Dendritic cell treated with granulocyte-macrophage colony-stimulating factor and Interleukin-4, amounts not matched to agents 40 ng/mL and 50 ng/mL, for 4 days (primary cell): ENCODE results near the gene ABHD6.
"Not testable (repeated sequence)": the region's sequence is repeated elsewhere in the genome, so short reads cannot be mapped to it uniquely, and the experiment has no call there.

Experiments used
- H3K27ac Mint-ChIP-seq: one replicate; pipeline ENCODE4 v1.8.0; 2022; ENCODE audit warnings: mild to moderate bottlenecking, mixed read lengths
- H3K27me3 Mint-ChIP-seq: one replicate; pipeline ENCODE4 v1.8.0; 2022; ENCODE audit warnings: mild to moderate bottlenecking, mixed read lengths
- H3K36me3 Mint-ChIP-seq: one replicate; pipeline ENCODE4 v1.8.0; 2022; ENCODE audit warnings: low read depth, mixed read lengths
- H3K4me1 Mint-ChIP-seq: one replicate; pipeline ENCODE4 v1.8.0; 2022; ENCODE audit warnings: low read depth, mixed read lengths
- H3K4me3 Mint-ChIP-seq: one replicate; pipeline ENCODE4 v1.8.0; 2022; ENCODE audit warnings: mild to moderate bottlenecking, moderate library complexity, mixed read lengths
- H3K9me3 Mint-ChIP-seq: one replicate; pipeline ENCODE4 v1.8.0; 2022; ENCODE audit warnings: mixed read lengths
- intact Hi-C: fragments of 100-400 bp; cut with micrococcal nuclease; formaldehyde crosslinking; loops from one replicate; pipeline ENCODE4 v1.15.0; 2022

The ABHD6 gene

DNA sequence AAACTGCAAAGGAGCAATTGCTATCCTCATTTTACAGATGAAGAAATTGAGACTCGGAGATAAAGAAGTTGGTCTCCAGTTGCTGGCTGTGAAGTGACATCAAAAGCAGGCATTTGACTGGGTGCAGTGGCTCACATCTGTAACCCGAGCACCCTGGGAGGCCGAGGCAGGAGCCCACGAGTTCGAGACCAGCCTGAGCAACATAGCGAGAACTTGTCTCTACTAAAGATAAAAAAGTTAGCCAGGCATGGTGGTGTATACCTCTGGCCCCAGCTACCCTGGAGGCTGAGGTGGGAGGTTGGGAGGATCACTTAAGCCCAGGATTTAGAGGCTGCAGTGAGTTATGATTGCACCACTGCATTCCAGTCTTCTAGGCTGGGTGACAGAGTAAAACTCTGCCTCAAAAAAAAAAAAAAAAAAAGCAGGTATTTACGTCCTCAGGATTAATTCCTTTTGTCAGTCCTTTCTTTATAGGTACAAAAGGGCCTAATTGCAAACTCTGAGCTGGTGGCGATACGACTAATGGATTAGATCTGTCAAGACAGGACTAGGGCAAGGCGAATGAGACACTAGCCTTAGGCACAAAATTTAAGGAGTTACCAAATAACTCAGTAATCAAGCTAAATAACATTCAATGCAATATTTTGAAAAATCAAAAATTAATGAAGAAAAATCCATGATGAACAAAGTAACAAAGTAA is 20.9 kb upstream of the ABHD6 start:
- H3K36me3 Mint-ChIP-seq = no peaks in the 10 kb centered on the region
- H3K27me3 Mint-ChIP-seq = no peaks in the 10 kb centered on the region
- peak overlapping the region; percentile 51 for H3K27ac Mint-ChIP-seq
- H3K4me3 Mint-ChIP-seq = no peak overlapping the region
- H3K9me3 Mint-ChIP-seq = no peaks in the 10 kb centered on the region
- H3K4me1 Mint-ChIP-seq = peaks cover 61% of the 10 kb centered on the region
- intact Hi-C loops = loop anchor here (1.0 to 2.0 kb wide), 2 partner anchors 16 to 29 kb away; no protein-coding TSS in a partner anchor

DNA sequence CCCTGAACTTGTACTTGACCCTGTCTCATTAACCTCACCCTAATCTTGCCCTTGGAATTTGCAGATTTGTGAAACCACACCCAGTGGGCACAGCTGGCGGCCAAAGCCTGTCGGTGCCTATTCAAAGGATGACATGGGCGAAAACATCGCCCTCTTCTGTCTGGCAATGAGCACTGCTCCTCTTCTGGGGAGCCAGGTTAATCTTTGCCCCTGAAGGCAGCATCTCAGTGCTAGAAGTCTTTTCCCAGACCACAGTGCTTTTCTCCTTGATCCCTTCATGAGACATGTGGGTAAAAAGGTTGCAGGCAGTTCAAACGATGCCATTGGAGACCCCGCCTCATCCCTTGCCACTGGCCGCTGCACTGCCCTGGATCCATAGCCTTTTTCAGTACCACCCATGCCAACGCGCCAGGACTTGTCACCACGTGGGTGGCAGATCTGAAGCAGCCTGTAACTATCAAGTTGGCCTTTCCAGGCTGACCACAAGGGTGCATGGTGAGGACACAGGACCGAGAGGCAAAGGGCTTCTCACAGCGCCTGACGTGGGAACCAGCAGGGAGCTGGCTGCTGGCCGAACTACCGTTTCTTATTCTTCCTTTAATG is 20.3 kb upstream of the ABHD6 start:
- H3K4me1 Mint-ChIP-seq = peaks cover 55% of the 10 kb centered on the region
- peak overlapping the region; percentile 34 for H3K4me3 Mint-ChIP-seq
- H3K9me3 Mint-ChIP-seq = no peaks in the 10 kb centered on the region
- intact Hi-C loops = loop anchor here (1.0 to 2.0 kb wide), 2 partner anchors 17 to 30 kb away; no protein-coding TSS in a partner anchor
- H3K36me3 Mint-ChIP-seq = no peaks in the 10 kb centered on the region
- H3K27ac Mint-ChIP-seq = peak overlapping the region; percentile 51
- H3K27me3 Mint-ChIP-seq = no peaks in the 10 kb centered on the region

DNA sequence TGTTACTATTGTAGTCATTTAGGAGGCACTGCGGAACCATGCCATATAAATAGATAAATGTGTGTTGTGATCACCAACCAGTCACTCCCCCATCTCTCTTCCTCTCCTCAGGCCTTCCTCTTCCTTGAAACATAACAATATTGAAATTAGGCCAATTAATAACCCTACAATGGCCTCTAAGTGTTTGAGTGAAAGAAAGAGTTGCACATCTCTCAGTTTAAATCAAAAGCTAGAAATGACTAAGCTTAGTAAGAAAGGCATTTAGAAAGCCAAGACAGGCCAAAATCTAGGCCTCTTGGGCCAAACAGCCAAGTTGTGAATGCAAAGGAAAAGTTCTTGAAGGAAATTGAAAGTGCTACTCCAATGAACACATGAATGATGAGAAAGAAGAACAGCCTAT is 18.7 kb upstream of the ABHD6 start:
- Mint-ChIP-seq H3K9me3 (no peaks in the 10 kb centered on the region), H3K27ac (no peak overlapping the region), H3K4me1 (peaks cover 48% of the 10 kb centered on the region), H3K27me3 (no peaks in the 10 kb centered on the region), H3K4me3 (no peak overlapping the region), H3K36me3 (no peaks in the 10 kb centered on the region)
- intact Hi-C loops = no loop called here

DNA sequence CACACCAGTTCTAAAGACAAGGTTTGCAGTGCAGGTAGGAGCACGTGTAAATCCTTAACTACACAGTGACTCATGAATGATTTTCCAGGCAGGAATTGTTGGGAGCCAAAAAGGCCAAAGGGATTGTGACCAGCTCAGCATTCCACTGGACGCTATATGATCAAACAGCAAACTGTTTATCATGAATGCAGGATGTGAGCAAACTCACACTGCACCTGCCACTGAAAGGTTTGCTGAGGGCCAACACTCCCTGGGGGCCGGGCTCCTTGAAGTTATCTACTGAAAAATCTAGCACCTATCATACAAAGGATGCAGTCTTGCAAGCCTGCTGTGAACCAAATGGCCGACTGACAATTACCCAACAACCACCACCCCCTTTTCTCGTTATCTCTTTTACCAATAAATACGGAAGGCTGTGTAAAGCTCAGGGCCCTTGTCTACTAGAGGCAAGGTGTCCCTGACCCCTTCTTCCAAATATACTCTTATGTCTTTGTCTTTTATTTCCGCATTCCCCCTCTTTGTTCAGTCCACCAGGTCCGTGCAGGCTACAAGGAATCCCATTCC is 15.3 kb upstream of the ABHD6 start:
- Mint-ChIP-seq H3K4me3 (no peak overlapping the region), H3K27ac (no peak overlapping the region), H3K4me1 (peaks cover 14% of the 10 kb centered on the region), H3K9me3 (no peaks in the 10 kb centered on the region), H3K36me3 (no peaks in the 10 kb centered on the region), H3K27me3 (peaks cover 4% of the 10 kb centered on the region)
- intact Hi-C loops = no loop called here

DNA sequence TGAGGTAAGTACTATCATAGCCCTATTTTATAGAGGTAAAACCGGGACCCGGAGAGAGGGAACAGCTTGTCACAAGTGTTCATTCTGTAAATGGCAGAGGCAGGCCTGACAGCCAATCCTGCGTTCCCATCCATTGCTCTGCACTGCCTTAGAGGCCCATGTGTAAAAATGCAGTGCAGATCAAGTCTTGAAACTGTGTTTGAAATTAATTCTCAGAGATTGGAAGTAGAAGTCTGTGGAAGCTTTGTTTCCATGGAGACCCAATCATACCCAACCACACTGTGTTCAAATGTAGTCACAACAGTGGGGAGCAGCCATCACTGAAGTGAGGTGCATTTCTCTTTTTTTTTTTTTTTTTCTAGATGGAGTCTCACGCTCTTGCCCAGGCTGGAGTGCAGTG is 13.7 kb upstream of the ABHD6 start:
- H3K27ac Mint-ChIP-seq = no peak overlapping the region
- H3K4me1 Mint-ChIP-seq = peaks cover 6% of the 10 kb centered on the region
- H3K4me3 Mint-ChIP-seq = no peak overlapping the region
- intact Hi-C loops = no loop called here
- H3K9me3 Mint-ChIP-seq = no peaks in the 10 kb centered on the region
- peaks cover 4% of the 10 kb centered on the region for H3K27me3 Mint-ChIP-seq
- no peaks in the 10 kb centered on the region for H3K36me3 Mint-ChIP-seq

DNA sequence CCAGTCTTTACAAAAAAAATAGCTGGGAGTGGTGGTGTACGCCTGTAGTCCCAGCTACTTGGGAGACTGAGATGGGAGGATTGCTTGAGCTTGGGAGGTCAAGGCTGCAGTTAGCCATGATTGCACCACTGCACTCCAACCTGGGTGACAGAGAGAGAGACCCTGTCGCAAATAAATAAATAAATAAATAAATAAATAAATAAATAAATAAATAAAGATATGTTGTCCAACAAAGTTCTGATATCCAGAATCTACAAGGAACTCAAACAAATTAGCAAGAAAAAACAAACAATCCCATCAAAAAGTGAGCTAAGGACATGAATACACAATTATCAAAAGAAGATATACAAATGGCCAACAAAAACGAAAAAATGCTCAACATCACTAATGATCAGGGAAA is 9.7 kb upstream of the ABHD6 start:
- H3K9me3 Mint-ChIP-seq, intact Hi-C loops, H3K27ac Mint-ChIP-seq, H3K4me3 Mint-ChIP-seq, H3K27me3 Mint-ChIP-seq, H3K36me3 Mint-ChIP-seq: not testable (repeated sequence)
- H3K4me1 Mint-ChIP-seq = peaks cover 12% of the 10 kb centered on the region

DNA sequence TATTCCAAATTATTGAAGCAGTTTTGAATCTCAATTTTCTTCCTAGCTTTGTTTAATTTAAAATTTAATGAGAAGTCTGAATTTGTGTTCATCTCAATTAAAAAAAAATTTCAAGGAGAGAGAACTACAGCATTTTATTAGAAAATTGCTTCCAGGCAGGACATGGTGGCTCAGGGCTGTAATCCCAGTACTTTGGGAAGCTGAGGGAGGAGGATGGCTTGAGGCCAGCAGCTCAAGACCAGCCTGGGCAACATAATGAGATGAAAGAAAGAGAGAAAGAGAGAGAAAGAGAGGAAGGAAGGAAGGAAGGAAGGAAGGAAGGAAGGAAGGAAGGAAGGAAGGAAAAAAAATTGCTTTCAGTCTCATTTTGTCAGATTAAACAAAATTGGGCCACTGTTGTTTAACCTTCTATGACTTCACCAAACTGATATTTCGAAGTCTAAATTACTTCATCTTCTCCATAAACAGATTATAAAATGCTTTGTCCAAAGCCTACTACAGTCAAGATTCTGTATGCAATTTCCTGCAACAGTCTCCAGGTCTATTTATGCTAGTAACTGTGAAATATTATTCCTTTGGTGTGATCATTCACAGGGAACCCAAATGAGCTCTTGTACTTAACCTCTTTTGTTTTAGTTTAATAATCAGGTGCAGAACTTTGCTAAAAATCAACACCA is 6.6 kb upstream of the ABHD6 start:
- no peak overlapping the region for H3K27ac Mint-ChIP-seq
- H3K27me3 Mint-ChIP-seq = peaks cover 14% of the 10 kb centered on the region
- no peak overlapping the region for H3K4me3 Mint-ChIP-seq
- intact Hi-C loops = no loop called here
- peaks cover 25% of the 10 kb centered on the region for H3K4me1 Mint-ChIP-seq
- H3K9me3 Mint-ChIP-seq = no peaks in the 10 kb centered on the region
- H3K36me3 Mint-ChIP-seq = no peaks in the 10 kb centered on the region

DNA sequence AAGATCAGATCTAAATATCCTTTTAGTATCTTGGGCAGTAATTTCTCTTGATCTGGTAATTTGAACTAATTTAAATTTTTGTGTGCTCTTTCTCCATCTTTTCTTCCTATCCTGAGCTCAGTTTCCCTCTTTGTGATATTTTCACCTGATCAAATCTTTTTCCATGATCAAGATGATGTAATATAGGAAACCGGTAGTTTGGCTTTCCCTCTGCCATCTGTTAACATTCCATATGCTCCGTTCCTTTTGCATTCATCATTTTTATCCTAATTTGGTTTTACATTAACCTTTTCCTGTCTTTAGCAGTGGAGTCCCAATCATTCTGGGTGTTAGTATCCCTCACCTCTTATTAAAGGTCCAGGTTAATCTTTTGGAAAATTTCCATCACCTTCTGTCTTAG is 5.9 kb upstream of the ABHD6 start:
- H3K4me3 Mint-ChIP-seq = no peak overlapping the region
- intact Hi-C loops = no loop called here

DNA sequence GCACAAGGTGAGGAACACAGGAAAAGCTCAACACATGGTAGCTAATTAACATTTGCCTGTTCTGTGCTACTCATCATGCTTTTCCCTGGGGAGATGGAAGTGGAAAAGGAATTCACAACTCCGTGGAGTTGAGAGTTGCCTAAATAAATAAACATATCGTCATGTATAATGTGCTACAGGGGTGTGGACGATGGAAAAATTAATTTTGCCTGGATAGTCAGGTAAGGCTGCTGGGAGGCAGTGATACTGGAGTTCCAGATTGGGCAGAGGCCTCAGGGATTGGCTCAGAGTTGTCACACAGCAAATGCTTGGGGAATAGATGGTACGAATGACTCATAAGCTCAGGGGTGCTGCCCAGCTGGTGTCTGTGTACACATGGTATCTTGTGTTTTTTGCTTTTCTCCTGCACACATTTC is 3.1 kb upstream of the ABHD6 start:
- Mint-ChIP-seq H3K4me3 (no peak overlapping the region), H3K27me3 (peaks cover 16% of the 10 kb centered on the region), H3K36me3 (peaks cover 10% of the 10 kb centered on the region), H3K9me3 (no peaks in the 10 kb centered on the region), H3K4me1 (peaks cover 44% of the 10 kb centered on the region), H3K27ac (peak overlapping the region; percentile 8)
- intact Hi-C loops = no loop called here

More for the DNA sequence above, 5.9 kb upstream of the ABHD6 start:
- Mint-ChIP-seq H3K27me3 (peaks cover 18% of the 10 kb centered on the region), H3K9me3 (no peaks in the 10 kb centered on the region), H3K4me1 (peaks cover 29% of the 10 kb centered on the region), H3K36me3 (no peaks in the 10 kb centered on the region), H3K27ac (no peak overlapping the region)

DNA sequence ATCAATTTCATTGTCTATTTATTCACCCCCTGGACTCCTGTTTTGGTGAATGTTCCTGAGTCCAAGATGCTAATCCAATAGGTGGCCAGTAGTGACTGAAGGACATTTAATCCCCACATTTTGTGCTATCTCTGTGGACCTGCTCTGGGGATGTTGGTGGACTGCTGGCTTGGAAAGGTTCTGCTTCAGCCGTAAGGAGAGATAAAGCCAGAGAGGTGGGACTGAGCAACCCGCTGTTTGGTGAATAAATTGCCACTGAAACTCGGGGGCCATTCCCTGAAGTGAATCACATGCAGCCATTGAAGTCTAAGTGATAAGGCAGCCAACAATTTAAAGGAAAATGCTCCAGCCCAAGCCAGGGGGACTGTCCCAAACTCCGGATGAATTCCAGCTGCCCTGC is 1.6 kb upstream of the ABHD6 start:
- peaks cover 11% of the 10 kb centered on the region for H3K27me3 Mint-ChIP-seq
- H3K4me3 Mint-ChIP-seq = no peak overlapping the region
- H3K36me3 Mint-ChIP-seq = peaks cover 10% of the 10 kb centered on the region
- intact Hi-C loops = loop anchor here (5.0 kb wide), 1 partner anchor 49 kb away; no protein-coding TSS in a partner anchor
- no peak overlapping the region for H3K27ac Mint-ChIP-seq
- H3K4me1 Mint-ChIP-seq = peaks cover 47% of the 10 kb centered on the region
- H3K9me3 Mint-ChIP-seq = no peaks in the 10 kb centered on the region

DNA sequence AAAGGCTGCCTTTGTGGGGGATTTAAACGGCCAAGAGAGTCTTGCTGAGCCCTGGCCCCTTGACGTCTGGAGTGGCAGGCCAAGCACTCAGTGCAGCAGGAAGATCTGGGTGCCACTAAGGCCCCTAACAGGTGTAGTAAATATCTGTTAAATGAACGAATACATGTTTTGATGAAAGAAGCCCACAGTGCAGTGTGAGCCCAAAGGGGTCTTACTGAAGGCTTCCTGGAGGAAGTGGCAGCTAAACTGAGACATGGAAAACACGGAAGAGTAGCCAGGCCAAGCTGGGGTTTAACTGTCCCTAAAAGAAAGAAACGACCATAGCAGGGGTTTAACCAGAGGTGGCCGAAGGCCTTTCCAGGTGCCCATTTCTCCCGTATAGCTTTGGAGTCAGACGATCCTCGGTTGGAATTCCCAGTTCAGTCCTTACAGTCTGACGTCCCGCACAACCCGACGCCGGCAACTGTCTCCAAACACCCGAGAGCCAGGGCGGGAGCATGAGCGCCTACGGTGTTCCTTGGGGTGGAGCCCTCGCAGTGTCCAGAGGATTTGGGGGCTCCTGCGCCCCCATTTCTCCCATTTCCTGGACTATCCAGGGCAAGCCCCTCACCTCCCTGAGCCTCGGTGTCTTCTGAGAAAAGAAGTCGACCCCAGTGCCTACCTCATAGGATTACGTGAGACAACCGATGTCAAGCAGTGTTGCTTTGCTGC is 910 bp upstream of the ABHD6 start:
- H3K4me3 Mint-ChIP-seq = peak overlapping the region; percentile 95
- H3K27me3 Mint-ChIP-seq = peaks cover 11% of the 10 kb centered on the region
- intact Hi-C loops = loop anchor here (5.0 kb wide), 1 partner anchor 49 kb away; no protein-coding TSS in a partner anchor
- no peaks in the 10 kb centered on the region for H3K9me3 Mint-ChIP-seq
- H3K4me1 Mint-ChIP-seq = peaks cover 55% of the 10 kb centered on the region
- peaks cover 10% of the 10 kb centered on the region for H3K36me3 Mint-ChIP-seq
- peak overlapping the region; percentile 78 for H3K27ac Mint-ChIP-seq

DNA sequence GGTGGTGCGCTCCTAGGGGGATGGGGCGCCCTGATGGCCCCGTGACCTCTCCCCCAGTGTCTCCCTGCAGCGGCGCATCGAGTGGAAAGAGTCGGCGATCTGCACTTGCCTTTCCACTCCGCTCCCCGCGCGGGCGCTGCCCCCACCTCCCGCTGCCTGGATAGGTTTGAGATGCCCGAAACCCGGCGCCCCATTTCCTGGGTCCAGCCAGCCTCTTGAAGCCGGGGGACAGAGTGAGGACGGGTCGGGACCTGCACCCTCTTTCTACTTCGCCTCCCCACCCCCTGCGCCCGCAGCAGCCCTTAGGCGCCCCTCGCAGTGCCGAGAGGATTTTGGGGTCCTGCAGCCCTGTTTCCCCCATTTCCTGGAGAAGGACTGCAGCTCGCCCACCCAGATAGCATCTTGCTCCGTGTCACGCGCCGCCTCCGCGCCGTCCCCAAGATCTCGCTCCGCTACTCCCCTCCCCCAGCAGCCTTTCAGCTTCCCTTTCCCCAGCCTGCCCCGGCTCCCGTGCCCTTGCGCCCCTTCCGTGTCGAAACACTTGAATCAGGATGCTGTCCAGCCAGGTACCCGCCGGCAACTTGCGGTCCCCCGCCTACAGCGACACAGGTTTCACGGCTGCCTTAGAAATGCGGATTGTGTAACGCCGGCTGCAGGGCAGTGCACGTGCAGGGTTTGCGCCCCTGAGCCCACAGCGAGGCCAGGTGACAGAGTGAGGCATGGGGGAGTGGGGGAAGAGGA is 519 bp downstream of the ABHD6 start:
- H3K36me3 Mint-ChIP-seq = peaks cover 10% of the 10 kb centered on the region
- H3K9me3 Mint-ChIP-seq = no peaks in the 10 kb centered on the region
- peak overlapping the region; percentile 95 for H3K4me3 Mint-ChIP-seq
- peak overlapping the region; percentile 78 for H3K27ac Mint-ChIP-seq
- intact Hi-C loops = loop anchor here (5.0 kb wide), 1 partner anchor 51 kb away; no protein-coding TSS in a partner anchor
- peaks cover 11% of the 10 kb centered on the region for H3K27me3 Mint-ChIP-seq
- peaks cover 46% of the 10 kb centered on the region for H3K4me1 Mint-ChIP-seq

DNA sequence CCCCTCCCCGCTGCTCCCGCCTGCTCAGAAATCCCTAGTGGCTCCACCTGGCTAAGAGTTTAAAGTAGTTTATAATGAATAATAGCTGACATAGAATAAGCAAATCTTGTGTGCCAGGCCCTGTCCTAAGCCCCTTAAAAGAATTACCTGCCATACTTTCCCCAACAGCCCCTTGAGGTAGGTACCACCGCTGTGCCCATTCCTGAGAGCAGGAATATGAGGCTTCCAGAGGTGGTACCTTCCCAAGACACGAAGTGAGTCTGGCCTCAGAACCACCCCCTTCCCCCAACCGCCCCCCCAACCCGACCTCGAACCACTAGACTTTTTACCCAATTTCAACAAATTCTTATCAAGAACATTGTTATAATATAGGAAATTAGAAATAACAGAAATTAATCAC is 1.2 kb downstream of the ABHD6 start:
- peak overlapping the region; percentile 95 for H3K4me3 Mint-ChIP-seq
- H3K27me3 Mint-ChIP-seq = peaks cover 11% of the 10 kb centered on the region
- peaks cover 10% of the 10 kb centered on the region for H3K36me3 Mint-ChIP-seq
- intact Hi-C loops = loop anchor here (5.0 kb wide), 1 partner anchor 52 kb away; no protein-coding TSS in a partner anchor
- H3K27ac Mint-ChIP-seq = peak overlapping the region; percentile 78
- no peaks in the 10 kb centered on the region for H3K9me3 Mint-ChIP-seq
- peaks cover 43% of the 10 kb centered on the region for H3K4me1 Mint-ChIP-seq
